ENCODE measurements around the gene MLST8. TPM values are rescaled to one million over a fixed set of nuclear protein-coding genes. Genes with fewer than 3 reads are reported as not detected.

The MLST8 gene
- total and polyA plus RNA-seq, 2 donors (not counting 1 experiment from before 2014, with no cell fraction given), result 36.1 to 112 TPM

GRCh38 chr16:2244926-2245795, 39.9 kb downstream of the MLST8 start:
- H3K4me1 ChIP-seq (ENCODE audit: control insufficient read depth in 2 of 2, insufficient read depth in 2 of 2, low read length in 2 of 2), result peaks cover under 1 to 5% of the 10 kb centered on the region in 2 donors
- H3K4me3 ChIP-seq (ENCODE audit: control extremely low read depth in 1 of 5, extremely low read depth in 1 of 5, insufficient read depth in 1 of 5, low read depth in 2 of 5, low read length in 4 of 5), result no peak overlapping the region
- no peak overlapping the region for H3K9ac ChIP-seq (ENCODE audit: low read length)
- TF ChIP-seq EZH2 (IDR thresholded peaks at IDR 0.05; ENCODE audit: borderline replicate concordance, insufficient read depth, low read depth, low read length, poor library complexity, severe bottlenecking), result no peak
- TF ChIP-seq CTCF (IDR thresholded peaks at IDR 0.05), result no peak
- DNase-seq (no peak), ATAC-seq (ENCODE audit: low read depth) (no peak)
- H3K4me3 Mint-ChIP-seq, result no peak overlapping the region
- 96% methylated on average over 30 of the region's 30 CpGs for WGBS (ENCODE audit: insufficient coverage)
- POLR2A ChIA-PET, result interaction anchor here (0.6 kb wide), 1 partner anchor 250 kb away, joined by 3 read pairs; no protein-coding TSS in a partner anchor
- peaks cover 1% of the 10 kb centered on the region for H3K4me1 Mint-ChIP-seq
- H2AFZ ChIP-seq (ENCODE audit: insufficient read depth, low read depth, low read length, poor library complexity, severe bottlenecking), result no peak overlapping the region
- peaks cover 0 to 46% of the 10 kb centered on the region in 2 experiments for H3K36me3 ChIP-seq (replicated peaks in 1 of 2; ENCODE audit: control extremely low read depth in 1 of 2, control insufficient read depth in 1 of 2, extremely low read depth in 1 of 2, insufficient read depth in 2 of 2, low read length in 1 of 2)
- H3K27ac Mint-ChIP-seq, result no peak overlapping the region
- H3K27me3 ChIP-seq (replicated peaks in 1 of 4; ENCODE audit: control extremely low read depth in 1 of 4, control insufficient read depth in 3 of 4, insufficient read depth in 4 of 4, low read length in 3 of 4), result no peaks in the 10 kb centered on the region
- H3K9me3 ChIP-seq (ENCODE audit: control extremely low read depth in 1 of 3, control insufficient read depth in 2 of 3, insufficient read depth in 1 of 3, low read length in 2 of 3), result no peaks in the 10 kb centered on the region
- H3K4me2 ChIP-seq (replicated peaks; ENCODE audit: low read depth, low read length, poor library complexity, severe bottlenecking), result no peak overlapping the region
- H3K27me3 Mint-ChIP-seq, result no peaks in the 10 kb centered on the region
- H3K79me2 ChIP-seq (ENCODE audit: control insufficient read depth, insufficient read depth, low read length), result peaks cover 21% of the 10 kb centered on the region
- H4K20me1 ChIP-seq (ENCODE audit: control insufficient read depth, insufficient read depth, low read length, poor library complexity, severe bottlenecking), result peaks cover 14% of the 10 kb centered on the region
- CTCF ChIA-PET, result no interaction called here
- intact Hi-C loops (cut with micrococcal nuclease), result no loop called here
- no peak overlapping the region for H3K27ac ChIP-seq (ENCODE audit: low read length in 2 of 2)
- no peaks in the 10 kb centered on the region for H3K9me3 Mint-ChIP-seq (ENCODE audit: insufficient read depth)

- DNase-seq, result no peak
- no peaks in the 10 kb centered on the region for H3K27me3 ChIP-seq (replicated peaks in 1 of 4; ENCODE audit: control extremely low read depth in 1 of 4, control insufficient read depth in 3 of 4, insufficient read depth in 4 of 4, low read length in 3 of 4)
- H3K27me3 Mint-ChIP-seq, result no peaks in the 10 kb centered on the region
- H3K27ac Mint-ChIP-seq, result no peak overlapping the region
- intact Hi-C loops (cut with micrococcal nuclease), result no loop called here
- no peak overlapping the region for H3K4me3 ChIP-seq (ENCODE audit: control extremely low read depth in 1 of 5, extremely low read depth in 1 of 5, insufficient read depth in 1 of 5, low read depth in 2 of 5, low read length in 4 of 5)
- peaks cover 26% of the 10 kb centered on the region for H3K79me2 ChIP-seq (ENCODE audit: control insufficient read depth, insufficient read depth, low read length)
- ChIA-PET CTCF (interaction anchor here (2.0 kb wide), 1 partner anchor 51 kb away, joined by 6 read pairs; no protein-coding TSS in a partner anchor), POLR2A (no interaction called here)
- no peak overlapping the region for H3K27ac ChIP-seq (ENCODE audit: low read length in 2 of 2)
- H2AFZ ChIP-seq (ENCODE audit: insufficient read depth, low read depth, low read length, poor library complexity, severe bottlenecking), result no peak overlapping the region
- peaks cover 8% of the 10 kb centered on the region for H3K4me1 Mint-ChIP-seq
- H3K36me3 ChIP-seq (replicated peaks in 1 of 2; ENCODE audit: control extremely low read depth in 1 of 2, control insufficient read depth in 1 of 2, extremely low read depth in 1 of 2, insufficient read depth in 2 of 2, low read length in 1 of 2), result peaks cover 0 to 46% of the 10 kb centered on the region in 2 experiments
- WGBS (ENCODE audit: insufficient coverage), result 98% methylated on average over 18 of the region's 18 CpGs
- no peak for ATAC-seq (ENCODE audit: low read depth)
- H3K4me1 ChIP-seq (ENCODE audit: control insufficient read depth in 2 of 2, insufficient read depth in 2 of 2, low read length in 2 of 2), result peaks cover 7 to 13% of the 10 kb centered on the region in 2 donors
- no peaks in the 10 kb centered on the region for H3K9me3 ChIP-seq (ENCODE audit: control extremely low read depth in 1 of 3, control insufficient read depth in 2 of 3, insufficient read depth in 1 of 3, low read length in 2 of 3)
- TF ChIP-seq EZH2 (IDR thresholded peaks at IDR 0.05; ENCODE audit: borderline replicate concordance, insufficient read depth, low read depth, low read length, poor library complexity, severe bottlenecking) (no peak), CTCF (IDR thresholded peaks at IDR 0.05) (no peak)
- no peak overlapping the region for H3K4me2 ChIP-seq (replicated peaks; ENCODE audit: low read depth, low read length, poor library complexity, severe bottlenecking)
- H3K9ac ChIP-seq (ENCODE audit: low read length), result no peak overlapping the region
- no peak overlapping the region for H3K4me3 Mint-ChIP-seq
- H4K20me1 ChIP-seq (ENCODE audit: control insufficient read depth, insufficient read depth, low read length, poor library complexity, severe bottlenecking), result peaks cover 14% of the 10 kb centered on the region
- no peaks in the 10 kb centered on the region for H3K9me3 Mint-ChIP-seq (ENCODE audit: insufficient read depth)
These were observed 41.1 kb downstream of the MLST8 start for GRCh38 chr16:2246301-2246885.

Data from B cell (primary cell).